AG08395 (cell line): ENCODE data around the gene NFATC3.

Source experiments
- DNase-seq: peaks from one replicate; pipeline ENCODE4 v3.0.0; 2012; ENCODE audit warnings: mixed read lengths, low spot score

Gene NFATC3

GRCh38 chr16:68232335-68232734, 147.2 kb downstream of the NFATC3 start:
- no peak for DNase-seq

- DNase-seq = no peak
Measured at GRCh38 chr16:68233085-68233834, 148.1 kb downstream of the NFATC3 start.

GRCh38 chr16:68233835-68234187, 148.6 kb downstream of the NFATC3 start:
- no peak for DNase-seq

GRCh38 chr16:68234188-68235107, 149.3 kb downstream of the NFATC3 start:
- DNase-seq = no peak

GRCh38 chr16:68235108-68235886, 150.1 kb downstream of the NFATC3 start:
- no peak for DNase-seq

DNA sequence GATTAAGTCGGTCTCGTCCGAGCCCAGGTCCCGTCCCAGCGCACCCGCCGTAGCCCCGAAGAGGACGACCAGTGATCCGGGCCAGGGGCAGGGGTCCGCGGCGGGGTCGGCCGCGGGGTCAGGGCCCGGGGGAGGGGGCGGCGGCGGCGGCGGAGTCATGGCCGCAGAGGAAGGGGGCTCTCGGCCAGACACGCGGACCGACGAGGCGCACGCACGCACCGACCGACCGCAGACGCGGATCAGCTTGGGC, 150.6 kb downstream of the NFATC3 start, which contains the start of gene ESRP2:
TSS of gene ESRP2 (minus strand) at position 241 of the 250 bp plus-strand sequence. CDS start at position 159, 82 bp downstream.
- no peak for DNase-seq

DNA sequence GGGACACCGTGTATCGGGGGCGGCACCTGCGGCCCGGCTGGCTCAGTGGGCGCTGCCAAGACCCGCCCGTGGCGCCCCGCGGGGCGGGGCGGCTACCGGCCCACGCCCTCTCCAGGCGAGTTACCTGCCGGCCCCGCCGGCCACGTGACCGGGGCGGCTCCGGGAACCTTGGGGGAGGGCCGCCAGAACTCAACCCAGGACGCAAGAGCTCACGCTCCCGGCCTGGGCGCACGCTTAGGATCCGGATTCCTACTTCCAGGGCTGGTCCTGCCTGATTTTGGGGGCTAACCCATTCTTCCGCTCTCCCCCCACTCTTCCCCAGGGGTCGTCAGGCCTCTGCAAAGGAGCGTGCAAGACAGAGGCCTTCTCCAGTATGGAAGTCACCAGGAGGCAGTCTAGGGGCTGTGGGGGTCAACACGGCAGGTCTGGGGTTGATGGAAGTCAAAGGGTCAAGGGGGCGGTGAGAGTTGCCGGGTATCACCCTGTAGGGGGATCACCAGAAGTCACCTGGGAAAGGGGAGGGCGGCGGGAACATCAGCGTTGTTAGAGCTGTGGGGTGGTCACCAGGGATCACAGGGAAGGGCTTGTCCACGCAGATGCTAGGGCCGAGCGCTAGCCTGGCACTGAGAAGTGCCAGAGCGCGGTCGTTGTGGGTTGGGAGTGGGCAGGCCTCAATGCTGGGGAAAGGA, 151.1 kb downstream of the NFATC3 start:
- DNase-seq = no peak

GRCh38 chr16:68236826-68237242, 151.7 kb downstream of the NFATC3 start:
- DNase-seq = no peak

- peak; percentile 100 for DNase-seq
Measured at GRCh38 chr16:68237243-68238028, 152.3 kb downstream of the NFATC3 start.

DNA sequence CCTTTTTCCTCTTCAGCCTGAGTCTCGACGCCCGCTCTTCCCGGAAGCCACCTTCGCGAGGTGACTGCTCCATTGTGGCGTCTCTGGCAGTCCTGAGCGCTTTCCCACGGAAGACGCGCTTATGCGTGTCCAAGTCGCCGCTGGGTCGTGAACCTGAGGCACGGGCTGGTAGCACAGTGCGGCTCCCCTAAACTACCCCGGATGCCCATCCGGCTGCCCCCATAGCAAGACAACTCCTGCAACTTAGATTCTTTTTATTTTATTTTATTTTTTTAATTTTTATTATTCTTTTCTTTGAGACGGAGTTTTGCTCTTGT, 152.8 kb downstream of the NFATC3 start:
- DNase-seq = no peak

DNA sequence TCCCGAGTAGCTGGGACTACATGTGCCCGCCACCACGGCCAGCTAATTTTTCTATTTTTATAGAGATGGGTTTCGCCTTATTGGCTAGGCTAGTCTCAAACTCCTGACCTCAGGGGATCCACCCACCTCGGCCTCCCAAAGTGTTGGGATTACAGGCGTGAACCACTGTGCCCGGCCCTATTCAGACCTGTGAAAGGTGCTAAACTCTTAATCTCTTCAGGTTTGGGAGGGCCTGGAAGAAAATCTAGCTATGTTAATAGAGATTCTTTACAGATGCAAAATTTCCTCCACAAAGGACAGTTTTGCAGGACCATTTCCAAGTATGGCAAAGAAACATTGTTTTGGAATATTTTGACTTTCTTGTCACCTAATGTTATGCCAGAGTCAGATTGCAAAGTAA, 156.9 kb downstream of the NFATC3 start:
- DNase-seq = no peak

GRCh38 chr16:68242926-68243858, 158.0 kb downstream of the NFATC3 start:
- no peak for DNase-seq

DNA sequence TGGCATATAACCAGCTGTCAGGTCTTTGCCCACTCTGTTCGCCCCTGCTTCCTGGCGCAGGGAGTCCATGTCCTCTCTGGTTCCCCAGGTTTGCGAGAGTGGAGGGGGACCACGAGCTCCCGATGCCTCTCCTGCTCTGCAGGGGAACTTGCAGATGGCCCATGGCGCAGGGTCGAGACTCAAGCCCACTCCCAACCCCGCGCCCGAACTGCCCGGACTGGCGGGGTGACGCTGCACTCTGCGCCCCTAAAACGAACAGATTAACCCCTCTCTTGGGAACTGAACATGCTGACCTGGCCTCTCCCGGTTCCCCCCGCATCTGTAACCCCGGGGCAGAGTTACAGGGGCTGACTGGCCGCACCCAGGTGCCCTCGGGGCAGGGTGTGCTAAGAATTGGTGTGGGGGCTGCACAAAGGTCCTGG, 159.3 kb downstream of the NFATC3 start:
- no peak for DNase-seq

DNA sequence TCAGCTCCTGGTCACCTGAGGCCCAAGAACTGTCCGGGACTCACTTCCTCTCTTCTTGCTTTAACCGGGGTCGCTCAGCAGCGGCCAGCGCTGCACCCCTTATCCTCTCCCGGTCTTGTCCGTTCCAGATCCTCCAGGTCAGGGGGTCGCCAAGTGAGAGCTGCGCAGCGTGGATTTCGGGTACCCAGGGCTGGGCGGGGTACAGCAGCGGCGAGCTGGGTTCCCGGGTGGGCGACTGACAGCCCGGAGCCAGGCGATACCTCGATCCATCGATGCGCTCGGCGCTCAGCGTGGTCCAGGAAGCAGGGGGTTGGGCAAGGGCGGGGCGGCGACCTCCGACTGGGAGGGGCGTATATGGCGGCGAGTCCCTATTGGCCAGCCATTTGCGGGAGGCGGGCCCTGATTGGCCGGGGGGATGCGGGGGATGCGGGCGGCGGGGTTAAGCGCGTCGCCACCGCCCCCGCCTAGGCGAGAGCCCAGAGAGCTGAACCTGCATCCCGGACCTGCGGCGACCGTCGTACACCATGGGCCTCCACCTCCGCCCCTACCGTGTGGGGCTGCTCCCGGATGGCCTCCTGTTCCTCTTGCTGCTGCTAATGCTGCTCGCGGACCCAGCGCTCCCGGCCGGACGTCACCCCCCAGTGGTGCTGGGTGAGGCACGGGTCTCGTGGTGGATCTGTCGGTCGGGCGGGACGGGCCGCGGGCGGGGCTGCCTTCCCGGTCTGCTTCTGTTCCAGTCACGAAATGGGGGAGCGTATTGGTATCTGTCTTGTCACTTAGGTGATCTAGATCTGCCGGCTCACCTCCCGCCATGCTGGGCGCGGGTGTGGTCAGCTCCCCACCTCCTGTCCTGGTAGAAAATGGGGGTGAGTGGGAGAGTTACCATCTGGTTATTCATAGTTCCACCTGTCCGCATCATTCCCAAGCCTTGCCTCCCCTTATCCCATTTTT, 160.0 kb downstream of the NFATC3 start, which contains the start of gene PLA2G15:
TSS of gene PLA2G15 (plus strand) at position 471 of the 951 bp plus-strand sequence. CDS start at position 525, 54 bp downstream.
- peak; percentile 98 for DNase-seq

DNA sequence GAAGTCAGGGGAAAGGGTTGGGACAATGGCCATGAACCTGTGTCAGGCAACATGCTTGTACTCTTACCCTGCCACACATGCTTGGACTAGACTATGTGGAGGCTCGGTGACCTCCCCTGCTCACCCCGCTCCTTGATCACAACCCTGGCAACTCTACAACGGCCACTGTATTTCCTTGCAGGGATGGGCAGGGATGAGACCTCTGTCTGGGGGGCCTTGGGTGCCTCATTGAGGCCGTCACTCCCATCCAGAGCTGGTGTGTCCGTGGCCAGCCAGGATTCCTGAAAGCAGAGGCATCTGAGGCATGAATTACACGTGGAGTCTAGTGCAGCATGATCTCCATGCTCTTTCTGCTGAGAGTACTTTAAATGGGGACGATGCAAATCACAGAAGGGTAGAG, 161.0 kb downstream of the NFATC3 start:
- no peak for DNase-seq

- peak; percentile 33 for DNase-seq
Measured at GRCh38 chr16:68246666-68247065, 161.5 kb downstream of the NFATC3 start.

DNA sequence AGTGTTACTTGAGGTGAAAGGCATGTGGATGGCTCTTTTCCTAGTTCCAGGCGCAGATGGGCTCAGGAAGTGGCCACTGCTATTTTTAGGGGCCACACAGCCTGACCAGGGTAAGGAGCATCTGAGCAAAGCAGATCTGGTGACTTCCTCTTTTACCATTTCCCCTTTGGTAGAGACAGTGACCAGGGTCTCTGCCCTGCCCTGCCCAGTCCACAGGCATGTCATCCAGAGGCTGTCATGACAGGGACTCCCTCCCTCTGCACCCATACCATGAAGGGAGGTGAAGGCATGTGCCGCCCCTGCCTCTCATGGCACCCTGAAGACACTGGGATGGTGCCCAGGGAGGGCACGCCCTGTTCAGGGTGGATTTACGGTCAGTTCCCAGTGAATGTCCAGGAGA, 162.2 kb downstream of the NFATC3 start:
- DNase-seq = no peak

- DNase-seq = no peak
Measured at GRCh38 chr16:68247932-68248331, 162.8 kb downstream of the NFATC3 start.

GRCh38 chr16:68249371-68249770, 164.2 kb downstream of the NFATC3 start:
- no peak for DNase-seq
